Keratinocyte (primary cell): ENCODE results near the gene ELL. TPM values are rescaled to one million over a fixed set of nuclear protein-coding genes. Genes with fewer than 3 reads are reported as not detected.

Experiments
- DNase-seq: peaks from one replicate; pipeline ENCODE4 v3.0.0-alpha.2; 2011; ENCODE audit warnings: low read depth, missing footprints, low spot score
- FAIRE-seq: peaks from 2 replicates; lab custom pipeline; 2011; peaks lifted over from hg19 to GRCh38; lab: Jason Lieb, UNC
- H2AFZ ChIP-seq: 2 replicates; pipeline ENCODE4 v1.6.0; 2012; ENCODE audit warnings: low read length, control low read depth, inconsistent platforms; ENCODE audit not compliant: control insufficient read depth
- H3K27ac ChIP-seq: 2 replicates; pipeline ENCODE4 v1.5.1; 2011; ENCODE audit warnings: low read length; ENCODE audit not compliant: control insufficient read depth, insufficient read depth
- H3K27me3 ChIP-seq: 3 replicates; pipeline ENCODE4 v1.6.0; 2011; ENCODE audit warnings: low read length; ENCODE audit not compliant: control insufficient read depth, insufficient read depth; ENCODE audit errors: extremely low read depth
- H3K36me3 ChIP-seq, 2 experiments: 2 replicates in 1 of 2; 3 replicates in 1 of 2; pipeline ENCODE4 v1.5.1; 2011; ENCODE audit warnings: low read length in 2 of 2, mild to moderate bottlenecking in 1 of 2; ENCODE audit not compliant: control insufficient read depth in 2 of 2, insufficient read depth in 2 of 2; ENCODE audit errors: extremely low read depth in 1 of 2
- H3K4me1 ChIP-seq: 3 replicates; pipeline ENCODE4 v1.5.1; 2011; ENCODE audit warnings: low read length; ENCODE audit not compliant: control insufficient read depth, insufficient read depth; ENCODE audit errors: extremely low read depth
- H3K4me2 ChIP-seq: 3 replicates; pipeline ENCODE4 v1.6.0; 2011; ENCODE audit warnings: low read depth, low read length; ENCODE audit not compliant: control insufficient read depth, insufficient read depth; ENCODE audit errors: extremely low read depth
- H3K4me3 ChIP-seq, 3 experiments: fragments of 200-600 bp in 1 of 3; sonication (generic) in 1 of 3; 2 replicates in 2 of 3; 3 replicates in 1 of 3; pipeline ENCODE4 v1.5.1; 2011 to 2016; ENCODE audit warnings: low read length in 3 of 3, mild to moderate bottlenecking in 3 of 3, control low read depth in 2 of 3, inconsistent platforms in 1 of 3, low read depth in 1 of 3, mixed read lengths in 1 of 3, mixed run types in 1 of 3, moderate library complexity in 1 of 3; ENCODE audit not compliant: control insufficient read depth in 2 of 3, insufficient read depth in 2 of 3; ENCODE audit errors: extremely low read depth in 1 of 3
- H3K79me2 ChIP-seq: 2 replicates; pipeline ENCODE4 v1.6.0; 2012; ENCODE audit warnings: low read length; ENCODE audit not compliant: control insufficient read depth, insufficient read depth
- H3K9ac ChIP-seq: 3 replicates; pipeline ENCODE4 v1.6.0; 2011; ENCODE audit warnings: low read length; ENCODE audit not compliant: control insufficient read depth, insufficient read depth; ENCODE audit errors: extremely low read depth
- H3K9me1 ChIP-seq: 3 replicates; pipeline ENCODE4 v1.6.0; 2011; ENCODE audit warnings: low read length; ENCODE audit not compliant: control insufficient read depth, insufficient read depth; ENCODE audit errors: extremely low read depth
- H3K9me3 ChIP-seq: 2 replicates; pipeline ENCODE4 v1.5.1; 2012; ENCODE audit warnings: low read depth, low read length; ENCODE audit not compliant: control insufficient read depth
- H4K20me1 ChIP-seq: 3 replicates; pipeline ENCODE4 v1.6.0; 2011; ENCODE audit warnings: low read length; ENCODE audit not compliant: control insufficient read depth, insufficient read depth; ENCODE audit errors: extremely low read depth
- EZH2 ChIP-seq: IDR thresholded peaks from one replicate; pipeline ENCODE4 v1.6.1; 2012; ENCODE audit warnings: inconsistent platforms, mild to moderate bottlenecking, low read length, moderate library complexity
- dilution Hi-C: fragments of 300-500 bp; cut with MboI; formaldehyde crosslinking; loops from one replicate; pipeline ENCODE4 v1.7.0; 2020; ENCODE audit warnings: low sequenced_read_pairs; ENCODE audit not compliant: extremely low pct_ligation_motif_present
- polyA plus RNA-seq, 5 experiments: library from polyadenylated mRNA; depleted of rRNA in 3 of 5; stranded (reverse) in 3 of 5; stranded (forward) in 1 of 5; unstranded in 1 of 5; fragments of >200 nt; gene quantifications; 1 replicate in 1 of 5; 2 replicates in 3 of 5; 3 replicates in 1 of 5; pipeline versions ENCODE4 v1.2.1 to v1.2.3, GENCODE V29; 2011 to 2012; ENCODE audit warnings: missing spikeins in 2 of 5, low read depth in 1 of 5, low replicate concordance in 1 of 5
- TF ChIP-seq, protein P1 (sequence below), 3 experiments: IDR thresholded peaks in 1 of 3; conservative IDR thresholded peaks in 1 of 3; optimal IDR thresholded peaks in 1 of 3; 2 replicates in 2 of 3; 3 replicates in 1 of 3; pipeline versions ENCODE3 to v1.5.1; 2011; ENCODE audit warnings: low read length in 3 of 3, mild to moderate bottlenecking in 3 of 3, moderate library complexity in 2 of 3, control low read depth in 1 of 3, inconsistent platforms in 1 of 3; ENCODE audit not compliant: insufficient read depth in 2 of 3; ENCODE audit errors: extremely low read depth in 1 of 3

The ELL gene
- polyA plus RNA-seq, 1 donor (not counting 4 experiments of a cell fraction or from before 2014, with no cell fraction given): 4.4 TPM

DNA sequence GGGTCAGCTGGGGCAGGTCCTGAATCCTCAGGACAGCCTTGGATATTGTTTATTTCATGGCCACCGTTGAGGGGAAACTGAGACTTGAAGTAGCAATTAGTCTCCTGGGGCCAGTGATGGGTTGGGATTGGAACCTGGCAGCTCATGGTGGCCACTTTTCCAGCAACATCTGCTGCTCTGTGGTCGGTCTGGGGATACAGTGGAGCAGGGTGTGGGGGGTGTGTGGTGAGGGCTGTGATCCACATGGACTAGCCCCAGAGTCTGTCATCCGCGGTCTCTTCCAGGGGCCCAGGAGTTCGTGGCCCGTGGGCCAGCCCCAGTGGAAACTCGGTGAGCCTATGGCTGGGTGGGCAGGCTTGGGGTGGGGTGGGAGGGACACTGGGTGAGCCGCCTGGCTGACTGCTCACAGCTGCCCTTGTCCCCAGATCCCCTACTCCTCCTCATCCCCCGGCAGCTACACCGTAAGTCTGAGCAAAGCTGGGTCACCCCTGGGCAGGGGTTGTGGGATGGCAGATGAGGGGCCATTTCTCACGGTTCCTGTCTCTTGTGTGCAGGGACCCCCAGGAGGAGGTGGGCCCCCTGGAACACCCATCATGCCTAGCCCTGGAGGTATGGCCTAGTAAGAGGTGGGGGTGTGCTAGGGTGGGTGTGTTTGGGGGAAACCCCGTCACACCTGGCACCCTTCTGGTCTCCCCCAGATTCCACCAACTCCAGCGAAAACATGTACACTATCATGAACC, 89.4 kb downstream of the ELL start:
- FAIRE-seq: no peak
- H3K4me3 ChIP-seq: no peak overlapping the region

DNA sequence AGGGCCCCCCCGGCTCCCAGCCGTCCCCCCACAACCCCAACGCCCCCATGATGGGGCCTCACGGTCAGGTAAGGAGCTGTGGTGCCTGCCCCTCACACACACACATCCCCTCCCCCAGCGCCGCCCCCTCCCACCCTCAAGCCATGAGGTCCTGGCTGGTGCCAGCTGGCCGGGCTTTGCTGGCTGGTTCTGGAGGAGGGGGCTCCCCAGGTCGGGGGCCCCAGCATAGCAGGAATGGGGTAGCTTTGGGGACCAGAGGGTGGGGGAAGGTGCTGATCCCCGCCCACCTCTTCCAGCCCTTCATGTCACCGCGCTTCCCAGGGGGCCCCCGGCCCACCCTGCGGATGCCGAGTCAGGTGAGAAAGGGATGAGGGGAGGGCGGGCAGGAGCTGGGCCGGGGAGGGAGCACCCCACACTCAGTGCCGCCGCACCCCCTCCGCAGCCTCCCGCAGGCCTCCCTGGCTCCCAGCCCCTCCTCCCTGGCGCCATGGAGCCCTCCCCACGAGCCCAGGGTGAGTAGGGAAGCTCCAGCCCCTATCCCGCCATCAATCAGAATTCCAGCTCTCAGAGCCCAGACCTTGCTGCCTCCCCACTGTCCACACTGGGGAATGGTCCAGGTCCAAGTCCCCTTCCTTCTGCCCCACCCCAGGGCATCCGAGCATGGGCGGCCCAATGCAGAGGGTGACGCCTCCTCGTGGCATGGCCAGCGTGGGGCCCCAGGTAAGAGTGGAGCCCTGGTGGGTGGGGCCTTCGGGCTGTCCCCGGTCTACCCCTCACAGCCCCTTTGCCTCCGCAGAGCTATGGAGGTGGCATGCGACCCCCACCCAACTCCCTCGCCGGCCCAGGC, 90.3 kb downstream of the ELL start:
- Histone ChIP-seq H3K79me2 (no peaks in the 10 kb centered on the region), H2AFZ (no peak overlapping the region), H3K4me3 (no peak overlapping the region), H3K4me1 (peaks cover 2% of the 10 kb centered on the region), H3K36me3 (peaks cover 0 to 1% of the 10 kb centered on the region in 2 experiments), H3K9me3 (no peaks in the 10 kb centered on the region), H3K27me3 (no peaks in the 10 kb centered on the region), H3K4me2 (no peak overlapping the region), H3K9me1 (no peaks in the 10 kb centered on the region), H3K9ac (no peak overlapping the region), H3K27ac (no peak overlapping the region), H4K20me1 (peaks cover 2% of the 10 kb centered on the region)
- no peak for TF ChIP-seq EZH2
- TF ChIP-seq, protein P1, sequence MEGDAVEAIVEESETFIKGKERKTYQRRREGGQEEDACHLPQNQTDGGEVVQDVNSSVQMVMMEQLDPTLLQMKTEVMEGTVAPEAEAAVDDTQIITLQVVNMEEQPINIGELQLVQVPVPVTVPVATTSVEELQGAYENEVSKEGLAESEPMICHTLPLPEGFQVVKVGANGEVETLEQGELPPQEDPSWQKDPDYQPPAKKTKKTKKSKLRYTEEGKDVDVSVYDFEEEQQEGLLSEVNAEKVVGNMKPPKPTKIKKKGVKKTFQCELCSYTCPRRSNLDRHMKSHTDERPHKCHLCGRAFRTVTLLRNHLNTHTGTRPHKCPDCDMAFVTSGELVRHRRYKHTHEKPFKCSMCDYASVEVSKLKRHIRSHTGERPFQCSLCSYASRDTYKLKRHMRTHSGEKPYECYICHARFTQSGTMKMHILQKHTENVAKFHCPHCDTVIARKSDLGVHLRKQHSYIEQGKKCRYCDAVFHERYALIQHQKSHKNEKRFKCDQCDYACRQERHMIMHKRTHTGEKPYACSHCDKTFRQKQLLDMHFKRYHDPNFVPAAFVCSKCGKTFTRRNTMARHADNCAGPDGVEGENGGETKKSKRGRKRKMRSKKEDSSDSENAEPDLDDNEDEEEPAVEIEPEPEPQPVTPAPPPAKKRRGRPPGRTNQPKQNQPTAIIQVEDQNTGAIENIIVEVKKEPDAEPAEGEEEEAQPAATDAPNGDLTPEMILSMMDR (optimal IDR thresholded peaks at IDR 0.05 in 1 of 3, IDR thresholded peaks at IDR 0.05 in 1 of 3, conservative IDR thresholded peaks at IDR 0.05 in 1 of 3; ENCODE audit: extremely low read depth in 1 of 3, insufficient read depth in 2 of 3, low read length in 3 of 3): no peak
- FAIRE-seq (no peak), DNase-seq (no peak)
- dilution Hi-C loops: no loop called here

More for the DNA sequence above, 89.4 kb downstream of the ELL start:
- dilution Hi-C loops: no loop called here
- H3K9me3 ChIP-seq: no peaks in the 10 kb centered on the region
- H3K4me2 ChIP-seq: no peak overlapping the region
- H3K9ac ChIP-seq: no peak overlapping the region
- no peaks in the 10 kb centered on the region for H3K27me3 ChIP-seq
- H3K9me1 ChIP-seq: no peaks in the 10 kb centered on the region
- H3K27ac ChIP-seq: no peak overlapping the region
- TF ChIP-seq, protein P1 (optimal IDR thresholded peaks at IDR 0.05 in 1 of 3, IDR thresholded peaks at IDR 0.05 in 1 of 3, conservative IDR thresholded peaks at IDR 0.05 in 1 of 3; ENCODE audit: extremely low read depth in 1 of 3, insufficient read depth in 2 of 3, low read length in 3 of 3): no peak
- TF ChIP-seq EZH2: no peak
- H3K36me3 ChIP-seq: peaks cover 0 to 1% of the 10 kb centered on the region in 2 experiments
- no peak overlapping the region for H2AFZ ChIP-seq
- peaks cover 2% of the 10 kb centered on the region for H3K4me1 ChIP-seq
- no peaks in the 10 kb centered on the region for H3K79me2 ChIP-seq
- H4K20me1 ChIP-seq: no peaks in the 10 kb centered on the region
- no peak for DNase-seq
